HG03066 (cell line): ENCODE measurements around the gene BCKDHB.
"Not testable (repeated sequence)": the region's sequence is repeated elsewhere in the genome, so short reads cannot be mapped to it uniquely, and the experiment has no call there.

Source experiments
- ATAC-seq: cut with Tn5 transposase; IDR thresholded peaks from one replicate; pipeline ENCODE4 v1.9.1; 2021; ENCODE audit warnings: low read depth; ENCODE audit not compliant: unreplicated experiment

Gene BCKDHB

DNA sequence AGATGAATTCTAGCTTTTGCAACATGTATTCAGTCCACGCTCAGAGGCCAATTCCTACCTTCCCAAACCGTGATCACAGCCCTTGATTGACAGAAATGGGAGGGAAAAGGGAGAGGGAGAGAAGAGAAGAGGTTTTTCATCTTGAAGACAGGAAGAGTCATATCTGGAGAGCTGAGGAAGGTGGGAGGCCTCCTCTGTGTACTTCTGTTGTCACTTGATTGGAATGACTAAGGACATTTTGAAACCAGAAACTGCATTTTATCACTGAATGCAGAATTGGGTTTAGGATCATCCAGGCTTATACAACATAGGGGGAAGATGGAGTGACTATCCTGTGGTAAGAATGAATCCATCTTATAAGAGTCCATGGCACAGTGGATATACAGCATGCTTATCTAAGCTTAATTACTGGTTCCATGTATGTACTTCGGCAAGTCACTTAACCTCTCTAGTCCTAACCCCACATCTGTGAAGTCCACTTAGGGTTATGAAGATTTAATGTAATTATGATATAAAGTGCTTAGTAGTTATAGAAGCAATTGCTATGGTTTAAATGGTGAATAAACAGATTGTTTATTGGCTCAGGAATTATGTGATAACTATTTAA is 144.0 kb downstream of the BCKDHB start:
- ATAC-seq: no peak

GRCh38 chr6:80251321-80251720 is 144.8 kb downstream of the BCKDHB start:
- no peak for ATAC-seq

DNA sequence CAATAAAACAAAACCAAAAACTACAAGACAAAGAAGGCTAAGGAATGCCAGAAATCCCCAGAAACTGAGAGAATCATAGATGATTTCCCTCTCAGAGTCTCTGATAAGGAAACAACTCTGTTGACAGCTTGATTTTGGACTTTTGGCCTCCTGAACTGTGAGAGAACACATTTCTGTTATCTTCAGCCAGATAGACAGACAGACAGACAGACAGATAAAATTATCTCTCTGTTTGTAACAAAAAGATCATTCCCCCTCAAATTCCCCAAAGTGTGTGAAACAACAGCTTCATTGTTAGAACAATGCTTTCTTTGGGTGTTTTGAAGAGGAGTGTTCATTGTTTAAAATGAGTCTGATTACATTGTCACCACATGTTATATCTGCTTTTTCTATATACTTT is 148.2 kb downstream of the BCKDHB start:
- no peak for ATAC-seq

DNA sequence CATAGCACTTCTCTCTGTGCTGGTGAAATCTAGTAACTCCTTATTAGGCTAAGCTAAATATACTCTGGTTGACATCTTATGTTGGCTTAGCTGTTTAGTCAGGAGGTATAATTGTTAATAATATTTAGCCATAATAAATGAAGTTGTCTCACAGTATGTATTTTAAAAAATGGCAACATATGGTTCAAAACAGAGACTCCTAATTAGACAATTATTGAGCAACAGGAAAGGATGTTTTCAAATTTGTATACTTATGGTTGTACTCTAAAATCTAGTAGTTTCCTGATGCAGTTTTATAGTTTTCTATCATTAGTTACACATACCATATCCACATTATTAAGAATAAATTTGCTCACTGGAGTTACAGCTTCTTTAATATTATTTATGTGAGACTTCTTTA is 150.2 kb downstream of the BCKDHB start:
- ATAC-seq: no peak

- no peak for ATAC-seq
Observed at GRCh38 chr6:80259118-80259517, 152.6 kb downstream of the BCKDHB start.

DNA sequence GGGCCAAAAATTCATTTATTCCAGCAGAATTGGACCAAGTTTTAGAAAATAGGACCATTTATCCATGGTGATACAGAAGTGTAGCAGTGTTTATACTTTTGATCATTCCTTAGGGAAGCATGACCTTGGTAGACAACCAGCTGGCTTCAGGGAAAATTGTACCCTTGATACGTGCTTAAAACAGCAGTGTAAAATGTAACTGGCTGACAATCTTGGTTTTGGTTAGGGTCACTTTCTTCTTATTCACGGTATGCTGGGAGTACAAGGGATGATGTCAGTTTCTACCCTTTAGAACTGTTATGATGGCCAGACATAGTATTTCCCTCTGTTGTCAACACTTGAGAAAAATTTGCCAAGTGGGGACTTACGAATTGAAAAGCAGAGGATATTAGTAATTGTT is 157.1 kb downstream of the BCKDHB start:
- ATAC-seq: no peak

GRCh38 chr6:80268865-80269730 is 162.6 kb downstream of the BCKDHB start:
- no peak for ATAC-seq

DNA sequence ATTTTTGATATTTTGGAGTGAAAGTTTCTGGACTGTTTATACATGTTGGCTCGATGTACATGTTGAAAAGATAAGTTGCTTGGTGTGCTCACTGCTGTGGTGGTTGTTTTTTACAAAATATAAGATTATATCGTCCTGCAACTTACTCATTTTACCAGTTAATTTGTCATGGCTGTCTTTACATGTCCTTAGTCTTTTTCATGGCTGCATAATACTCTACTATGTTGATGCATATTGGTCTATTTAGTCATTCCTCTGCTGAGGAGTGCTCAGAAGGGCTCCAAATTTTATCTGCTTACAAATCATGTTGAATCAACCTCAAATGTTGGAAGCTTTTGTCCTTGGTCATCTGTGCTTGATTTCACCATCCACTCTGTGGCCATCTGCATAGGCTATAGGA is 164.6 kb downstream of the BCKDHB start:
- no peak for ATAC-seq

- ATAC-seq: no peak
Observed at GRCh38 chr6:80272988-80273387, 166.5 kb downstream of the BCKDHB start.

GRCh38 chr6:80276861-80277260 is 170.4 kb downstream of the BCKDHB start:
- no peak for ATAC-seq

DNA sequence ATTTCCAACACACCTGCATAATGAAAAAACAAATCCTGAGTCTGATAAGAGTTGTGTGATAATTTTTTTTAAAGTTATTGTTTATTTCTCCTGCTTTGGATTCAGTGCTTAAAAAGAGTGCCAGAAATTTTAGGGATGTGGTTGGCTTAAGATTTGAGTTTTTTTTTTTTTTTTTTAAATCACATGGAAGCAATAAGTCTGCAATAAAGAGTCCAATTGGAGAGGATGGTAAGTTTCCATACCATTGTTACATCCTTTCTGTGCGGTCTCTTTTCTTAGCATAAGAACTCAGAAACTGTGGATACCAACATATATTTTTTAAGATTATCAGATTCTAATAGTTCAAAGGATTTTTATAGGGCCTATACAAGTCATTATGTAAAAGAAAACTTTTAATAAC is 171.0 kb downstream of the BCKDHB start:
- no peak for ATAC-seq

DNA sequence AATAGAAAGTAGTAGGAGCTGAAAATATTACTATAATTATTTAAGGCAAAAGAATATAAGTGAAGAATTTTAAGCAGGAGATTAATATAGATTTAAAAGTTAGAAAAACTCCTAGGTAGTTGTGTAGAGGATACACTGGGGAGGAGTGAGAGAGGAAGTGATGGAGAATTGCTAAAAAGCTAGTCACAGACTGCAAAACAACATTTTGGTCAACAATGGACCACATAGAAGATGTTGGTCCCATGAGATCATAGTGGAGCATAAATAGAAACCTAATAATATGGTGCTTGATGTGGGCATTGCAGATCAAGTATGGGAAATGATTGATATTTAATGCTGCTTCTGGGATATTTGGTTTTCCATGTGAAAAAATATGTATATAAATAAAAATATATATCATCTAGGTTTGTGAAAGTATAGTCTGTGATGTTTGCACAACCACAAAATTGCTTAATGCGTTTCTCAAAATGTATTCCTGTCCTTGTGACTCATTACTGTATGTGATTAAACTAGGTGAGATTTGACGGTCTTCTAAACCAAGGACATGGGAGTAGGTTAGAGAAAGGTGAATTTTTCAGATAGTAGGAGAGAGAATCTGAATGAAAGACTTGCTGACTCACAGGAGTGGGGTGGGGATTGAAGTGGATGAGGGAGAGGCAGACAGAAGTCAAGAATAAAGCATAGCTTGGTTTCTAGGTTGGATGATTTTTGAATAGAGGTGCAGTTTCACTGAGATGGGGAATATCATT is 174.0 kb downstream of the BCKDHB start:
- ATAC-seq: no peak

DNA sequence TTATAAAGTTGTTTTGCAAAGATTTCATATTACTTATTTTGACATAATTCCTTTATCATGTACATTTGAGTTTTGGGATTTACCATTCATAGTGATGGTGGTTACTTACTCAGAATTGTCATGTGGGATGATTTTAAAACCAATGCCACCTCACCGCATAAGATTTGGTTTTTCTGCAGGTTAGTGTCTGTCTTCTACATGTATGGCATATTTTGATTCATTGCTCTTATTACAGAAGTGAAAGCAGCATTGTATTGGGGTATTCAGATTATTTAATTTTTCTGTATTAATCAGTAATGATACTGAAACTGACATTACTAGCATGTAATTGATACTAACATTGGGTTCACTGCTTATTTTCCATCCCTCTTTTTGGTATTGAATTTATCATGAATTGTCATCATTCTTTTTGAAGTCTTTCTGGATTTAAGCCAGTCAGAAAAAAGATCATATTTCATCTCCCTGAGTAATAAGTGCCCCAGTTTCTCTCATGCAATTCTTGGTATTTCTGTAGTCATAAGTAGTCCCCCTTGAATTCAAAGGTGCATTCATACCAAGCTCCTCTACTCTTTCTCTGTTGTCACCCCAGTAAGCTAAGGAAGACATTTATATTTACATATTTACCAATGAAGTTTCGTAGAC is 176.6 kb downstream of the BCKDHB start:
- no peak for ATAC-seq

DNA sequence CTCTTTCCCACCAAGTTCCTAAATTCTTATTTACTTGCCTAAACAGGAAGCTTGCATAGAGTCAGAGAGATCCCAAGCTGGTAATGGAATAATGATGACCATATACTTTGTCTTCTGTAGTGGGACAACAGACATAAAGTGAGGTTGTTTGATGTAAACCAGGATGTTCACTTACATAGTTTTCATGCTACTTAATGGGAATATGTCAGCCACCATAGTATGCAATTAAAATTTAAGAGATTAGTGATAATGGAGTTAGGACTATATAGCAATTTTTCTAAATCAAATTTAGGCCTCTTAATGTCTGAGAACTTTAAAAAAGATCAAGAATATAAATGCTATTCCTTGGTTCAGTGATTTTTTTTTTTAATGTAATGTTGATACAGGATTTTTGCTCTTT is 180.6 kb downstream of the BCKDHB start:
- ATAC-seq: no peak

DNA sequence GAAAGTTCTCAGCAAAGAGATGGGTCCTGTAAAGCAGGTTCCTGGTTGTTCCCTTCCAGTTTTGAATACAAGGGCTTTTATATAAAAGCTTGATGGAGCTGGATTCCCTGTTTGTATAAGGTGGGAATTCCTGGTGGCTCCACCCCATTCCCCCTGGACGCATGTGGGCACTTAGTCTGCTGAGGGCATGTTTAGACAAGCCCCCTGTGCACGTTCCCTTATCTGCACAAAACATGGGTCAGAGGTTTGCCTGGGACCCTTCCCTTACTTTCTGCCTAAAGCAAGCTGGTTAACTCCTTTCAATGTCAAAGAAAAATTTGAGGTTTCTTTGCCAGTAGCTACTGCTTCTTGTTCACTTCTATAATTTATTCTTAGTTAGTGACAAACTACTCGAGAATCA is 181.1 kb downstream of the BCKDHB start:
- no peak for ATAC-seq

DNA sequence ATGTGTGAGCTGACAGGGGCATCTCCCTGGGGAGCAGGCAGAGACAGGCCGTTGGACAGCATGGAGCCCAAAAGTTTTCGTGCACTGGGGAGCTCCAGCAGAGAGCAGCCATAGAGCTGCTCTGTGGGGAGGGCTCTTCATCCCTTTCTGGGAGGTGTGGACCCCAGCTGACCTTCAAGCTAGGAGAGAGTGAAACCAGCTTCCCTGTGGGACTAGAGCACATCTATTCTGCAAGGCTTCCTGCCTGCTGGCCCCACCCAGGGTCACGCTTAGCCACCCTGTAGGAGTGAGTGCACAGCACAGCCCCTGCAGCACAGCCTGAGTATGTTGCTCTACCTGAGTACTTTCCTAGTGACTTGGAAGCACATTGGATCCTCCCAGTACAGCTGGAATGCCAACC is 183.3 kb downstream of the BCKDHB start:
- no peak for ATAC-seq

DNA sequence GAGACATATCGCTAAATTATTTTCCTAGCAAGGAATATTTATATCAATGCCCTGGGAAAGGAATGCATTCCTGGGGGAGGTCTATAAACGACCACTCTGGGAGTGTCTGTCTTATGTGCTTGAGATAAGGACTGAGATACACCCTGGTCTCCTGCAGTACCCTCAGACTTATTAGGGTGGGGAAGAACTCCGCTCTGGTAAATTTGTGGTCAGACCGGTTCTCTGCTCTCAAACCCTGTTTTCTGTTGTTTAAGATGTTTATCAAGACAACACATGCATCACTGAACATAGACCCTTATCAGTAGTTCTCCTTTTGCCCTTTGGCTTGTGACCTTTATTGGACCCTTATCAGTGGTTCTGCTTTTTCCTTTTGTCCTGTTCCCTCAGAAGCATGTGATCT is 188.1 kb downstream of the BCKDHB start:
- not testable (repeated sequence) for ATAC-seq

DNA sequence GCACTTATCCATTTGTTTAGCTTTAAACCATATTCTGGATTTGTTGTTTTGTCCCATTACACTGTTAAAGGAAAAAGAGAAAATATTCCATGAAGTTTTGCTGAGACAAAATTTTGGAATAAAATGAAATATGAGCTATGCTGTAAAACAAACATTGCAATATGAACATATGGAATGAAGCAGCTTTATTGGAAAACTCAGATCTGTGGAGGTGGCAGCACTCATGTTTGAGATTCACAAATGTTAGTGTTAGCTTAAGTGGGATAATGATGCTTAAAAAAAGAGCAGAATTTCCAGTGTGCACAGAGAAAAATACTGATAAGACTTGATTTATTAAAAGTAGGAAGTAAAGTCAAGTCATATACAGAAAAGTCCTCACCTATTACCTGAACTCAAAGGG is 196.2 kb downstream of the BCKDHB start:
- ATAC-seq: no peak

DNA sequence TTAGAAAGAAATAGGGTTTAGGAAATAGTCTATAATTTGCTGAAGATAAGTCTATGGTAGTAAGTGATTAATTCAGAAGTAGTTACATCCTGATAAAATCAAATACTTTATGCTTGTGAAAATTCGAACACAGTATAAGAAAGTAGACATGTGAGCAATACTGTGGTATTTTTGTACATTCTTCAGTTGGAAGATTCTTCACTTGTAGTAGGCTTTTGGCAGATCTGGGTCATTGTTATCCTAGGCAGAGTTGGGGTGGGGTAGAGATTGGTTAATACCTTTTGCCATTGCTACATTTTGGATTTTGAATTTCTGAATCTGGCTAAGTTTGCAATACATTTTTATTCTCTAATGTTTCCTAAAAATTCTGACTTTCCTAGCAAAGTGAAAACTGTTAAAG is 197.5 kb downstream of the BCKDHB start:
- no peak for ATAC-seq

GRCh38 chr6:80314531-80314930 is 208.1 kb downstream of the BCKDHB start:
- ATAC-seq: no peak

- ATAC-seq: no peak
Observed at GRCh38 chr6:80316686-80317231, 210.3 kb downstream of the BCKDHB start.
